HUDEP-2 (cell line): ENCODE results near the gene RIMBP2.

Experiments
- DNase-seq, 76 experiments: peaks; one replicate each; lab custom pipeline; 2025; ENCODE audit not compliant: unreplicated experiment in 76 of 76; lab: John Stamatoyannopoulos, UW

RIMBP2 gene

DNA sequence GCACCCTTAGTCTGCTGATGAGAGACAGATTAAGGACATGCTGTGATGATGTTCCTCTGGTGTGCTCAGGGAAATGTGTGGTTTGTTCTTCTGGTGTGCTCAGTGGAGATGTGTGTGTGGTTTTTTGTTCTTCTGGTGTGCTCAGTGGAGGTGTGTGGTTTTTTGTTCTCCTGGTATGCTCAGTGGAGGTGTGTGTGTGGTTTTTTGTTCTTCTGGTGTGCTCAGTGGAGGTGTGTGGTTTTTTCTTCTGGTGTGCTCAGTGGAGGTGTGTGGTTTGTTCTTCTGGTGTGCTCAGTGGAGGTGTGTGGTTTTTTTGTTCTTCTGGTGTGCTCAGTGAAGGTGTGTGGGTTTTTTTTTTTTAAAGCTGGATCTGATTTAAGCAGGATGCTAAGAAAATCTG is 363.0 kb downstream of the RIMBP2 start:
- no peak for DNase-seq

DNA sequence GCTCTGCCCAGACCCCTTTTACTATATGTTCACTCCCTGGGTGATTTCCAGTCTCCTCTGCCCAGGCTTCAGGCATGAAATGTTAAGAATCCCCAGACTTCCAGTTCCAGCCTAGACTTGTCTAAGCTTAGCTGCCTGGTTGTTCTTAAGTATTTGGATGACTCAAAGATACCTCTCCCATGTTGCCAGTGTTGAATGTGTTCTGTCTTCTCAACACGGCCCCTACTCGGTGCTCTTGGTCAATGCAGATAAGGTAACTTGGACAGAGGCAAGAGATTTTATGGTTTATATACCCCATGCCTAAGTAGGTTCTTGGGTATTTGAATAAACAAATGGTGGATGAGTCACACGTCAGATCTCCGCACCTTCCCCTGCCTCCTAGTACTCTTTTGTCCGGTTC is 364.8 kb downstream of the RIMBP2 start:
- DNase-seq, result no peak

DNA sequence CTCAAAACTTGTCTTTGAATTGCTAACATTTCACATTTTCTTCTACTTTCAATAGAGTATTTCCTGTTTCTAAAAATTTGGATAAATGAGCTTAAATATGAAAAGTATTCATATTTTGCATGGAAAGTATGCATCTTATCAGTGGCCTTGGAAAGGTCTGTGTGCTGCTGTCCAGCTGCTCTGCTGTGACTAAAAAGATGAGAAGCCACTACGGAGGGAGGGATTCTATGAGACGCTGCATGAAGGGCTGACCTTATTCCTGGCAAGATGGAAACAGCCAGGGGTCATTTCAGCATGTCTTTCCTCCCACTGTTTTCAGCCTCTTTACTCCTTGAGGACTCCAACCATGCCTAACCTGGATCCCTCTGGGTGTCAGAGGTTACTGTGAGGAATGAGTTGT is 365.4 kb downstream of the RIMBP2 start:
- DNase-seq, result no peak

DNA sequence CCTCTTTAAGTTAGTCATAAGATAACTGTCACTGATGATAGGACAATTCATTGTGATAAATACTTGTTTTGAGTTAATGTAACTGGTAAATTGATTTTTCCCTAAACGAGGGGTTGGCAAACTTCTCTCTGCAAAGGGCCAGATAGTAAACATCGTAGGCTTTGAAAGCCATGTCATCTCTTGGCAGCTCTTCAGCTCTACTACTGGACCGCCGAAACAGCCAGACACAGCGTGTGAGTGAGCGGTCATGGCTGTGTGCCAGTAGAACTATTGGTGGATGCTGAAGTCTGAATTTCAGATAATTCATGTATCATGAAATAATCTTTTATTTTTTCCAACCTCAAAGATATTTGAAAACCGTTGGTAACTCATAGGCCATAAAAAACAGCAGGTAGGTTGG is 368.5 kb downstream of the RIMBP2 start:
- no peak for DNase-seq
